GM21515 (cell line): ENCODE measurements around the gene PPFIBP1.
"Not testable (repeated sequence)": the region's sequence is repeated elsewhere in the genome, so short reads cannot be mapped to it uniquely, and the experiment has no call there.

Experiments
- ATAC-seq: cut with Tn5 transposase; IDR thresholded peaks from one replicate; pipeline ENCODE4 v1.9.1; 2021; ENCODE audit not compliant: unreplicated experiment

Gene PPFIBP1

GRCh38 chr12:27703720-27704452, 179.9 kb downstream of the PPFIBP1 start:
- ATAC-seq, result peak; percentile 71

DNA sequence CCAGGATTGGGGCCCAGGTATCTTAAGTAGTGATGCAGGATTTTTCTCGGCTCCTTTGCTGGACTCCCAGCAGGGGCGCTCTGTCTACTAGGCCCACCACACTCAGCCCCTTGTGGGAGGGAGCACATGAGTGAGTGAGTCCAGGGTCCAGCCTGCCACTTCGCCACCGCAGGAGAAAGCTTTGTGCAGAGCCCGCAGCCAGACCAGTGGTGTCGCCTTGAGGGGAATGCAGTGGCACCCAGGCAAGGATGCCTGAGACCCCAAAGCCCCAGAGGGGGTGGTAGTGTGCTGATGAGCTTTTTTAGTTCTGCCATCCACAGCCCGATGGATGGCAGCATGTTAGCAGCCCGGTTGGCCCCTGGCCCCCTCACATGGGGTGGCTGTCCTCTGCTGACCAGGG, 181.3 kb downstream of the PPFIBP1 start:
- ATAC-seq, result no peak

GRCh38 chr12:27707216-27707615, 183.2 kb downstream of the PPFIBP1 start:
- no peak for ATAC-seq

GRCh38 chr12:27709212-27709931, 185.4 kb downstream of the PPFIBP1 start:
- no peak for ATAC-seq

- peak; percentile 39 for ATAC-seq
These were observed 186.1 kb downstream of the PPFIBP1 start for GRCh38 chr12:27709932-27710591.

DNA sequence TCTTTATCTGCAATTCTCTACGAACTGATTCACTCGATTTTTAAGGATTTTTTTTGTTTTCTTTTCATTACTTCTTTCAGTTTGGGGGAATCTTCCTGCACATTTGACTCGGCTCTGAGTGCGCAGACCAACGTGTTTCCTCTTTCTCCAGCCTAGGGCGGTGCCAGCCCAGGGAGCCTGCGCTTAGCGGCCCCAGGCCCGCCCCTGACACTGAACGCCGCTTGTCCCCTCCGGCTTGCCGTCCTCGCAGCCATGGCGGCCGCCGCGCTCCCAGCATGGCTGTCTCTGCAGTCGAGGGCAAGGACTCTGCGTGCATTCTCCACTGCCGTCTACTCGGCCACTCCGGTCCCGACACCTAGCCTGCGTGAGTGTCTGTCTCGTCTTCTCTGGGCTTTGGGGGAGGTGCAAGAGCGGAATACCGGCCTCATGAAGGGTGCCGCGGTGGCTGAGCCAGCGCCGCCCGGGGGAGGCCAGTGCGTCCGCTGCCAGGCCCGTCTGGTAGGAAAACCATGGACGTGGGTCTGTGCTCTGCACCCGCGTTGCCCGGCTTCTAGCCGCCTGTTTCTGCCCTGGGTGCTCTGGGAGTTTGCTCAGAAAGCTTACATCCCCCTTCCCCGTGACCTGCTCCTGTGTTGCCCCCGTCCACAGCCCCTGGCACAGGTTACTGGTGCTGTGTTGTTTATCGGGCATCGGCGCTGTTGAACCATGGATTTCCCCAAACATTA, 186.7 kb downstream of the PPFIBP1 start, which contains the start of gene MRPS35:
TSS of gene MRPS35 (plus strand) at position 241 of the 725 bp plus-strand sequence. CDS start at position 253, 12 bp downstream.
- peak; percentile 96 for ATAC-seq

- ATAC-seq, result peak; percentile 18
These were observed 187.3 kb downstream of the PPFIBP1 start for GRCh38 chr12:27711317-27711682.

DNA sequence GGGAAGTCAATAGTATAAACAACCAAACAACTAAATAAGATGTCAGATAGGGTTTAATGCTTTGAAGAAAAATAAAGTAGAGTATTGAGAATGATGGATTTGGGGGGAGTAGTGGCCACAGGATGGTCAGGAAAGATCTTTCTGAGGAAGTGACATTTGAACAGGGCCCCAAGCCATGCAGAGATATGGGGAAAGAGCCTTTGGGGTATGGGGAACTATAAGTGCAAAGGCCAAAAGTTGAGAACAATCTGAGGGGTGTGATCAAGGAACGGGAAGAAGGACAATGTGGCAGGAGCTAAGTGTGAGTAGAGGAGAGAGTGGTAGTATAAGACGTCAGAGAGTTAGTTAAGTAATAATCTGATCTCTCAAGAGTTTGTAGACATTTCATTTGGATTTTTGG, 188.0 kb downstream of the PPFIBP1 start:
- no peak for ATAC-seq

DNA sequence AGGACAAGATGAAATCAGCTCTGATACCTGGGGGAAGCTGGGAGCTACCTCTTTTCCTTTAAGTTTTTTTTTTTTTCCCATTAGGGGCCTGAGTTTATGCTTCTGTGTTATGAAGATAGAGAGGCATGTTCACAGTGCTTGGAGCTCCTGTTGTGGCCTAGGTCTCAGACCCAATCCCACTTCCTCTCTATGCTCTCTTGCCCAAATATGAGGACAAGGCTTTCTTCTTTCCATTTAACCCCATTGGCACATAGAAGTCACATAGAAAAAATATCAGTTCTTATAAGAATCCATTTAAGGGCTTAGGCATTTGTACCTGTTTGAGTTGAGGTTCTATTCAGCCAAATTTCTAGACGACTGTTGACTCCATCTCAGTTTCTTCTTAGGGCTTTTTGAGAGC, 199.2 kb downstream of the PPFIBP1 start:
- ATAC-seq, result no peak

DNA sequence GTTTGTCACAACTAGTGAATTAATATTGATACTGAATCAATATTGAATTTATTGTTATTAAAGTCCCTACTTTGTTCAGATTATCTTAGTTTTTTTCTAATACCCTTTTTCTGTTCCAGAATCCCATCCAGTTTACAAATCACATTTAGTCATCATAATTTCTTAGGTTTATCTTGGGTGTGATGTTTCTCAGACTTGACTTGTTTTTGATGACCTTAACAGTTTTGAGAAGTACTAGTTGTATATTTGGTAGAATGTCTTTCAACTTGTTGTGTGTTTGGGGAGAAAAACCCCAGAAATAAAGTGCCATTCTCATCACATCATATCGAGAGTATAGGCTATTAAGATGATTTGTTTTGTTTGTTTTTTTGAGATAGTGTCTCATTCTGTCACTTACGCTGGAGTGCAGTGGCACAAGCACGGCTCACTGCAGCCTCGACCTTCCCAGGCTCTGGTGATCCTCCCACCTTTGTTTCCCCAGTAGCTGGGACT, 206.1 kb downstream of the PPFIBP1 start:
- no peak for ATAC-seq

DNA sequence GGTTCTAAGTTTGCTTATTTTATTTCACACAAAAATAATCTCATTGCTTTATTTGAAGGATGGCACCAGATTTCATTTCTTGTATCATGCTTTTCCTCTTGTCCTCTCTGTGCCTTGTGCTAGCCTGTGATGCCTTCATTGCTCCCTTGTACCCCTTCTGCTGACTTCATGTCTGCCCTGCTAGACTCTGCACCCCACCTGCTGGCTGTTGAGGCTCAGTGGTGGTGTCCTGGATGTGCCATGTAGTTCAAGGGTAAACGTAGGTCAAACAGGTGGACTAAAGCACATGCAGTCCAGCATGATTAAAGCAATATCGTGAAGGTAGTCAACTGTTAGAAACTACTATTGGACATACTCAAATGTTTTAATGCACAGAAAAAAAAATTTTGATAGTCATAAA, 208.3 kb downstream of the PPFIBP1 start:
- ATAC-seq, result no peak

GRCh38 chr12:27733052-27733656, 209.1 kb downstream of the PPFIBP1 start:
- ATAC-seq, result no peak

DNA sequence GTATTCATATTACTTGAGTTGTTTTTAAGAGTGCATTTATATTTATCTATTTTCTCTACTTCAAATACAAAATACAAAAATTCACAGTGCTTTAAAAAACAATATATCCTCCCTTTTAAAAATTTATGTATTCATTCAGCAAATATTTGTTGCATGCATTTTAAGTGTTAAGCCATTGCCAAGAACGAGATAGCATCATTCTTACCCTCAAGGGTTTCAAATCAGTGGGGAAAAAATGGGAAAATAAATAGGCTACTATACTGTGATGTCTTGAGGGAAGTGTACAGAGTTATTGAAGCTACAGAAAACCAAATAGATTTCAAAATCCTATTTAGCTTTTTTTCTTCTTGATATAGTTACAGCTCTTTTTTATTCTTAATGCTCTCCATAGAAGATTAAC, 209.8 kb downstream of the PPFIBP1 start:
- no peak for ATAC-seq

- ATAC-seq, result not testable (repeated sequence)
These were observed 210.3 kb downstream of the PPFIBP1 start for GRCh38 chr12:27734321-27734720.

DNA sequence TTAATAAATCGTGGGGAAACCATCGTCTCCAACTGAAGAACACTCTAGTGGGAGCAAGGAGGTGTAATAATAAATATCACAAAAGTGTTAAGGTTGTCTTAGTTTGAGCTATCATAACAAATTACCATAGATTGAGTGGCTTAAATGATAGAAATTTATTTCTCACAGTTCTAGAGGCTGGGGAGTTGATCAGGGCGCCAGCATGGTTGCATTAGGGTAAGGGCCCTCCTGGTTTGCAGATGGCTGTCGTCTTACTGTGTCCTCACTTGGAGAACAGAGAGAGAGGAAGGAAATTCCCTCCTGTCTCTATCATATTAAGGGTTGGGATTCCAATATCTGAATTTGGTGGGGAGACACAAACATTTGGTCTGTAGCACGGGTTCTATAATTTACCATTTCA, 219.6 kb downstream of the PPFIBP1 start:
- no peak for ATAC-seq
